Progenitor cell of endocrine pancreas (in vitro differentiated cells): Measurements from ENCODE around the gene KRTAP10-1. TPM values are rescaled to one million over a fixed set of nuclear protein-coding genes. Genes with fewer than 3 reads are reported as not detected.
A peak's percentile ranks its signal among the peaks of the same experiment; 100 is the strongest.
"Not testable (repeated sequence)": the region's sequence is repeated elsewhere in the genome, so short reads cannot be mapped to it uniquely, and the experiment has no call there.

ENCODE experiments used
- DNase-seq: peaks from one replicate; pipeline ENCODE4 v3.0.0; 2021; ENCODE audit warnings: low spot score; ENCODE audit not compliant: unreplicated experiment
- H3K27ac Mint-ChIP-seq: 2 replicates; pipeline ENCODE4 v1.8.0; 2021; ENCODE audit warnings: mild to moderate bottlenecking, moderate library complexity, mixed read lengths
- H3K27me3 Mint-ChIP-seq: 2 replicates; pipeline ENCODE4 v1.8.0; 2021; ENCODE audit warnings: mixed read lengths
- H3K36me3 Mint-ChIP-seq: 2 replicates; pipeline ENCODE4 v1.8.0; 2022; ENCODE audit warnings: mixed read lengths; ENCODE audit not compliant: insufficient read depth
- H3K4me1 Mint-ChIP-seq: 2 replicates; pipeline ENCODE4 v1.8.0; 2021; ENCODE audit warnings: low read depth, mixed read lengths
- H3K4me3 Mint-ChIP-seq: 2 replicates; pipeline ENCODE4 v1.8.0; 2021; ENCODE audit warnings: low read depth, mild to moderate bottlenecking, moderate library complexity, mixed read lengths
- H3K9me3 Mint-ChIP-seq: 2 replicates; pipeline ENCODE4 v1.8.0; 2021; ENCODE audit warnings: low read depth, mixed read lengths
- total RNA-seq: library from RNA; stranded (reverse); gene quantifications from 2 replicates; pipeline ENCODE4 v1.2.1, GENCODE V29; 2021
- TF ChIP-seq, protein P1 (sequence below): fragments of 200-600 bp; sonication (generic); IDR thresholded peaks from one replicate; pipeline ENCODE4 v1.5.0; 2021; ENCODE audit warnings: antibody characterized with exemption, mild to moderate bottlenecking; ENCODE audit not compliant: unreplicated experiment

The KRTAP10-1 gene
- total RNA-seq, 1 donor from 2014 or later = not detected

DNA sequence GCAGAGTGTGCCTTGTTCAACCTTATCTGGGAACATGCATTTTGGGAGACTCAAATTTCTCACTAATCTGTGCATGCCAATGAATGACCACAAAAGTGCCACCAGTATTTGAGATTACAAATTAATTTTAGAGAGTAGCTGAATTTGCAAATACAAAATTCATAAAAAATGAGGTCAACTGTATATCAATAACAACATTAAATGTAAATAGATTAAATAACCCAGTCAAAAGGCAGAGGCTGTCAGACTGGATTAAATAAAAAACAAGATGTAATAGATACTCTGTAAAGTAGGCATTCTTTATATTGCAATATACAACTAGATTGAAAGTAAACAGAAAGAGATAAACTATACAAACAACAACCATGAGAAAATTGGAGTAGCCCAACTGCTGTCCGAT is 24.1 kb upstream of the KRTAP10-1 start:
- H3K27ac Mint-ChIP-seq = no peak overlapping the region
- no peaks in the 10 kb centered on the region for H3K36me3 Mint-ChIP-seq
- DNase-seq = no peak
- H3K27me3 Mint-ChIP-seq = no peaks in the 10 kb centered on the region
- H3K4me3 Mint-ChIP-seq = no peak overlapping the region
- no peaks in the 10 kb centered on the region for H3K4me1 Mint-ChIP-seq
- H3K9me3 Mint-ChIP-seq = peaks cover 10% of the 10 kb centered on the region
- TF ChIP-seq, protein P1, sequence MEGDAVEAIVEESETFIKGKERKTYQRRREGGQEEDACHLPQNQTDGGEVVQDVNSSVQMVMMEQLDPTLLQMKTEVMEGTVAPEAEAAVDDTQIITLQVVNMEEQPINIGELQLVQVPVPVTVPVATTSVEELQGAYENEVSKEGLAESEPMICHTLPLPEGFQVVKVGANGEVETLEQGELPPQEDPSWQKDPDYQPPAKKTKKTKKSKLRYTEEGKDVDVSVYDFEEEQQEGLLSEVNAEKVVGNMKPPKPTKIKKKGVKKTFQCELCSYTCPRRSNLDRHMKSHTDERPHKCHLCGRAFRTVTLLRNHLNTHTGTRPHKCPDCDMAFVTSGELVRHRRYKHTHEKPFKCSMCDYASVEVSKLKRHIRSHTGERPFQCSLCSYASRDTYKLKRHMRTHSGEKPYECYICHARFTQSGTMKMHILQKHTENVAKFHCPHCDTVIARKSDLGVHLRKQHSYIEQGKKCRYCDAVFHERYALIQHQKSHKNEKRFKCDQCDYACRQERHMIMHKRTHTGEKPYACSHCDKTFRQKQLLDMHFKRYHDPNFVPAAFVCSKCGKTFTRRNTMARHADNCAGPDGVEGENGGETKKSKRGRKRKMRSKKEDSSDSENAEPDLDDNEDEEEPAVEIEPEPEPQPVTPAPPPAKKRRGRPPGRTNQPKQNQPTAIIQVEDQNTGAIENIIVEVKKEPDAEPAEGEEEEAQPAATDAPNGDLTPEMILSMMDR = no peak

DNA sequence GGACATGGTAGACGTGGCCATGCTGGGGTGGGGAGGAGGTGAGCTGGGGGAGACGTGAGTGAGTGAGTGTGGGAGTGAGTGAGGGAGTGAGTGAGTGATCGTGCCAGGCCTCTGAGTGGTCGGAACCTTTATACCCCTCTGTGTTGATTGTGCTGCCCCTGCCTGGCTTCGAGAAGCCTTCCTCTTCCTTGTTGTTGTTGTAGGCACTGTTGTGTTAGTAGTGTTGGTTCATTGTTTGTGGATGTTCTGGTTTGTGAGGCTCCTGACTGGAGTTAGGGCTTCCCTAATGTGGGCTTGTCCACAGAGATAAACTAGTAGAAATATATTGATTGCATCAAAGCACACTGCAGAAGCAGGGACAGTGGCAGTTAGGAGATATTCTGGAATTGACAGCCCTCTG is 18.7 kb upstream of the KRTAP10-1 start, which contains the start of gene KRTAP10-3:
Gene KRTAP10-3 (minus strand): TSS at position 101 of the 400 bp plus-strand sequence. CDS start 80 bp downstream, at position 21.
- DNase-seq = no peak
- H3K36me3 Mint-ChIP-seq = no peaks in the 10 kb centered on the region
- peaks cover 12% of the 10 kb centered on the region for H3K27me3 Mint-ChIP-seq
- H3K4me3 Mint-ChIP-seq = no peak within 1 kb of the TSS
- H3K27ac Mint-ChIP-seq = no peak within 1 kb of the TSS
- H3K9me3 Mint-ChIP-seq = peaks cover 10% of the 10 kb centered on the region
- H3K4me1 Mint-ChIP-seq = peaks cover 3% of the 10 kb centered on the region
- TF ChIP-seq, protein P1 = no peak

DNA sequence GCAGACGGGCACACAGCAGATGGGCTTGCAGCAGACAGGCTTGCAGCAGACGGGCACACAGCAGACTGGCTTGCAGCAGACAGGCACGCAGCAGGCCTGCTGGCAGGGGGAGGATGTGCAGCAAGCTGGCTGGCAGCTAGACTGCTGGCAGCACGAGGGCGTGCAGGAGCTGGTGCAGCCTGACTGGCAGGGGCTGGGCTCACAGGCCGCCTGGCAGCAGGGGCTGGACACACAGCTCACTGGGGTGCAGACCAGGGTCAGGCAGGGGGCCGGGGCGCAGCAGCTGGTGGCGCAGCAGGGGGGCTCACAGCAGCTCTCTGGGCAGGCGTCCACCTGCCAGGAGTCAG is 18.3 kb upstream of the KRTAP10-1 start:
- not testable (repeated sequence) for H3K4me3 Mint-ChIP-seq, H3K4me1 Mint-ChIP-seq, H3K27ac Mint-ChIP-seq, H3K36me3 Mint-ChIP-seq, DNase-seq, H3K9me3 Mint-ChIP-seq
- peaks cover 12% of the 10 kb centered on the region for H3K27me3 Mint-ChIP-seq

DNA sequence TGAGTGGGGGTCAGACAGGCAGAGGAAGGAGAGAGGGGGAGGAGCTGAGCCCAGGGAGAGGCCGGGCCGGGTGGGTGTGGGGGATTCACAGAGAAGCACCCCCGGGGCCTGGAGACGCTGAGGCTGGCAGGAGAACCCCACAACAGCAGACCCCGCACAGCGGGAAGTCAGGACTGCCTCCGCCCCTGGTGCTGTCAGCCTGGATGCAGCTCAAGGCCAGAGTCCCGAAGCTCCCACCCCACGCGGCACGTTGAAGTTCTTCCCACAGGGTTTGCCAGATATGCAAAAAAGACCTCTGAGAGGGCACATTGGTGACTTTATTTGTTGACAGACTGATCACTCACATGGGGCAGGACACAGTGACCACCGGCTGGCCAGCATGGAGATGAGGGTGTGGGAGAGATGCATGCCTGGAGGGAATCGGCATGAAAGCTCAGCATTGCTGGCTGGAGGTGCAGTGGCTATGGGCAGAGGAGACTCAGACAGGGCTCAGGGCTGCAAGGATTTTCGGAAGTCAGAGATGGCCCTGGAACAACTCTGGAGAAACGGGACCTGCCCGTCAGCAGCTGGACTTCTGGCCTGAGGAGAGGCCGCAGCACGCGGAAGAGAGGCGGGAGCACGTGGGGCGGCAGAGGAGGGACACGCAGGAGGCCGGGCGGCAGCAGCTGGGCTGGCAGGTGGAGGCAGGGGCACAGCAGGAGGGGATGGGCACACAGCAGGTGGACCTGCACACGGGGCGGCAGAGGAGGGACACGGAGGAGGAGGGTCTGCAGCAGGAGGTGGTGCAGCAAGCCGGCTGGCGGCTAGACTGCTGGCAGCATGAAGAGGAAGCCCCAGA is 17.7 kb upstream of the KRTAP10-1 start:
- Mint-ChIP-seq H3K27ac (no peak overlapping the region), H3K4me1 (peaks cover 3% of the 10 kb centered on the region)

DNA sequence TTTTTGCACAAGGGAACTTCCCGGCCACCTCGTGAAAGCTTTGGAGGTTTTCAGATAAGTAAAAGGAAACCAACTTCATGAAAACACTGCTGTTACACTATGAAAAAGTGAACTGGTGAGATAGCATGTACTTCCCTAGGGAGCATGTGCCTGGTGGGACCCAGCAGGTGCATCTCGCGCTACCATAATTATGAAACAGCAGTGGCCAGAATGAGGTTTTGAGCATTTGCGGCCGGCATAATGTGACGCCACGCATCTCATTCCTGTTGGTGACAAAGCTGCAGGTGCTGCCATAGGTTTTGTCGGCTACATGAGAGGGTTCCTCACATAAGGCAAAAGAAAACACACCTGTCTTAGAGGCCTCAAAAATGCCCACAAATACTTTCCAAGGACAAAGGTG is 16.9 kb upstream of the KRTAP10-1 start:
- H3K9me3 Mint-ChIP-seq = peaks cover 6% of the 10 kb centered on the region
- H3K27me3 Mint-ChIP-seq = peaks cover 18% of the 10 kb centered on the region
- no peaks in the 10 kb centered on the region for H3K36me3 Mint-ChIP-seq
- peaks cover 3% of the 10 kb centered on the region for H3K4me1 Mint-ChIP-seq
- TF ChIP-seq, protein P1 = no peak
- H3K4me3 Mint-ChIP-seq = no peak overlapping the region
- H3K27ac Mint-ChIP-seq = no peak overlapping the region
- DNase-seq = peak; percentile 6

More for the DNA sequence above, 17.7 kb upstream of the KRTAP10-1 start:
- no peak overlapping the region for H3K4me3 Mint-ChIP-seq
- DNase-seq = peak; percentile 7
- TF ChIP-seq, protein P1 = no peak
- peaks cover 10% of the 10 kb centered on the region for H3K9me3 Mint-ChIP-seq
- H3K27me3 Mint-ChIP-seq = peaks cover 17% of the 10 kb centered on the region
- H3K36me3 Mint-ChIP-seq = no peaks in the 10 kb centered on the region
